IPS-18a (cell line): ENCODE data around the gene GAL3ST3.
"Not testable (repeated sequence)": the region's sequence is repeated elsewhere in the genome, so short reads cannot be mapped to it uniquely, and the experiment has no call there.

Source experiments
- H3K27ac ChIP-seq: one replicate; pipeline ENCODE4 v1.5.1; 2013; ENCODE audit warnings: low read length
- H3K27me3 ChIP-seq: one replicate; pipeline ENCODE4 v1.6.1; 2013; ENCODE audit warnings: mild to moderate bottlenecking, low read length; ENCODE audit not compliant: control insufficient read depth, insufficient read depth
- H3K36me3 ChIP-seq: one replicate; pipeline ENCODE4 v1.6.1; 2013; ENCODE audit warnings: low read depth, low read length; ENCODE audit not compliant: control insufficient read depth
- H3K4me1 ChIP-seq: one replicate; pipeline ENCODE4 v1.6.1; 2013; ENCODE audit warnings: low read depth, low read length; ENCODE audit not compliant: control insufficient read depth
- H3K4me3 ChIP-seq: one replicate; pipeline ENCODE4 v1.5.1; 2013; ENCODE audit warnings: low read length
- H3K9ac ChIP-seq: one replicate; pipeline ENCODE4 v1.6.1; 2013; ENCODE audit warnings: mild to moderate bottlenecking, low read length, moderate library complexity
- H3K9me3 ChIP-seq: one replicate; pipeline ENCODE4 v1.6.1; 2013; ENCODE audit warnings: low read depth, low read length; ENCODE audit not compliant: control insufficient read depth

Gene GAL3ST3

DNA sequence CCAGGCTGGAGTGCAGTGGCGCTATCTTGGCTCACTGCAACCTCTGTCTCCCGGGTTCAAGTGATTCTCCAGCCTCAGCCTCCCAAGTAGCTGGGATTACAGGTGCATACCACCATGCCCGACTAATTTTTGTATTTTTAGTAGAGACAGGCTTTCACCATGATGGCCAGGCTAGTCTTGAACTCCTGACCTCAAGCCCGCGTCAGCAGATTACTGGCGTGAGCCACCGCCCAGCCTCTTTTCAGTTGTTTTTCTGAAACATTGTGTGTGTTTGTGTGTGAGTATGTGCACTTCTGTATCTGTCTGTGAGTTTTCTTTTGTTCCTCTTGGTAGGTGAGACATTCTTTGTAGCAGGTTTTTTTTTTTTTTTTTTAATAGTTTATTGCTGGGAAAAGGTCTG is 30.0 kb upstream of the GAL3ST3 start:
- H3K27me3 ChIP-seq, H3K9ac ChIP-seq, H3K4me1 ChIP-seq, H3K9me3 ChIP-seq, H3K27ac ChIP-seq, H3K36me3 ChIP-seq, H3K4me3 ChIP-seq: not testable (repeated sequence)

DNA sequence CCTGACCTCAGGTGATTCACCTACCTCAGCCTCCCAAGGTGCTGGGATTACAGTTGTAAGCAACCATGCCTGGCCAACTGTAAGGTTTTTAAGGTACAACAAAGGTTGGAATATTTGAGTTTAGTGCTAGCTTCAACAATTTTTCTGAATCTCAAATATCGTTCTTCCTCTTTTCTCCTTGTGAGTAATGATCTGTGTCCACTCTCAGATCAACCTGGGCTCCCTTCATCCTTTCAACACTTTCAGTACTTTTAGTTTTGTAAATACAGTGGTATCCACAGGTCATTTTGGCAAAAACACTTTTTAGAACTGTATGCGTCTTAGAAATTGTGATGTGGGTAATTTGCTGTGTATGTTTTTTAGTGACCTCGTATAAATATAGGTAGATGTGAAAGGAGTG is 29.0 kb upstream of the GAL3ST3 start:
- H3K27me3 ChIP-seq = no peaks in the 10 kb centered on the region
- no peak overlapping the region for H3K27ac ChIP-seq
- no peak overlapping the region for H3K9ac ChIP-seq
- H3K4me1 ChIP-seq = no peaks in the 10 kb centered on the region
- H3K9me3 ChIP-seq = no peaks in the 10 kb centered on the region
- no peak overlapping the region for H3K4me3 ChIP-seq
- H3K36me3 ChIP-seq = no peaks in the 10 kb centered on the region

DNA sequence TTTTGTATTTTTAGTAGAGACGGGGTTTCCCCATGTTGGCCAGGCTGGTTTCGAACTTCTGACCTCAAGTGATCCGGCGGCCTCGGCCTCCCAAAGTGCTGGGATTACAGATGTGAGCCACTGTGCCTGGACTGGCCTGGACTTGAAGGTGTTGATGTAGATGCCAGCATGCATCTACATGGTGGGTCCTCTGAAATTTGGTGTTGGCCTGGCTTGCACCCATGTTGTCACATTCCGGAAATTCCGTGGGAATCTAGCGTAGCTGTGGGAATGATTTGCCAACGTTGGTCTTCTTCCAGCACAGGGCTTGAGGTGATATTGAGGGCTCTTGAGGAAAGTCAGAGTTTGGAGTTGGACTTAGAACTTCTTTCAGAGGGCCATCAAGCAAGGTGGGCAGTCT is 27.6 kb upstream of the GAL3ST3 start:
- Histone ChIP-seq H3K27me3 (no peaks in the 10 kb centered on the region), H3K4me3 (no peak overlapping the region), H3K9ac (no peak overlapping the region), H3K27ac (no peak overlapping the region), H3K4me1 (no peaks in the 10 kb centered on the region), H3K9me3 (no peaks in the 10 kb centered on the region), H3K36me3 (no peaks in the 10 kb centered on the region)

DNA sequence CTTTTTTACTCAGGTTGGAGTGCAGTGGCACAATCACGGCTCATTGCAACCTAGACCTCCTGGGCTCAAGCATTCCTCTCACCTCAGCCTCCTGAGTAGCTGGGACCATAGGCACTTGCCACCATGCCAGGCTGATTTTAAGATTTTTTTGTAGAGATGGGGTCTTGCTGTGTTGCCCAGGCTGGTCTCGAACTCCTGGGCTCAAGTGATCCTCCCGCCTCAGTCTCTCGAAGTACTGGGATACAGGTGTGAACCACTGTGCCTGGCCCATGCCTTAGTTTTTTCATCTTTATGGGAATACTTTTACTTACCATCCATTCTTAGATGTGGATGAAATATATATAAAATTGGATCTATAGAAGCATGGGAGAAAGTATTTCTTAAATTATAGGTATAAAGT is 26.3 kb upstream of the GAL3ST3 start:
- no peaks in the 10 kb centered on the region for H3K4me1 ChIP-seq
- no peaks in the 10 kb centered on the region for H3K9me3 ChIP-seq

DNA sequence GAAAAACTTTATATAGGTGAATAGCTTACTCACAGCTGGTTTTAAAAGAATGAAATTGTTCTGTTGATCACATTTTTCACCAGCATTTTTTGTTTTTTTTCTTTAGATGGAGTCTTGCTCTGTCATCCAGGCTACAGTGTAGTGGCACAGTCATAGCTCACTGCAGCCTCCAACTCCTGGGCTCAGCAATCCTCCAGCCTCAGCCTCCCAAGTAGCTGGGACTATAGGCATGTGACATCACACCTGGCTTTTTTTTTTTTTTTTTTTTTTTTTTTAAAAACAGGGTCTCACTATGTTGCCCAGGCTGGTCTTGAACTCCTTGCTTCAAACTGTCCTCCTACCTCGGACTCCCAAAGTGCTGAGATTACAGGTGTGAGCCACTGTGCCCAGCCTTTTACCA is 24.7 kb upstream of the GAL3ST3 start:
- peaks cover 5% of the 10 kb centered on the region for H3K36me3 ChIP-seq
- no peak overlapping the region for H3K4me3 ChIP-seq
- no peaks in the 10 kb centered on the region for H3K9me3 ChIP-seq
- no peak overlapping the region for H3K27ac ChIP-seq
- H3K4me1 ChIP-seq = peaks cover 4% of the 10 kb centered on the region
- H3K9ac ChIP-seq = no peak overlapping the region
- no peaks in the 10 kb centered on the region for H3K27me3 ChIP-seq

More for the DNA sequence above, 26.3 kb upstream of the GAL3ST3 start:
- Histone ChIP-seq H3K9ac (no peak overlapping the region), H3K4me3 (no peak overlapping the region), H3K27me3 (no peaks in the 10 kb centered on the region), H3K36me3 (no peaks in the 10 kb centered on the region), H3K27ac (no peak overlapping the region)

DNA sequence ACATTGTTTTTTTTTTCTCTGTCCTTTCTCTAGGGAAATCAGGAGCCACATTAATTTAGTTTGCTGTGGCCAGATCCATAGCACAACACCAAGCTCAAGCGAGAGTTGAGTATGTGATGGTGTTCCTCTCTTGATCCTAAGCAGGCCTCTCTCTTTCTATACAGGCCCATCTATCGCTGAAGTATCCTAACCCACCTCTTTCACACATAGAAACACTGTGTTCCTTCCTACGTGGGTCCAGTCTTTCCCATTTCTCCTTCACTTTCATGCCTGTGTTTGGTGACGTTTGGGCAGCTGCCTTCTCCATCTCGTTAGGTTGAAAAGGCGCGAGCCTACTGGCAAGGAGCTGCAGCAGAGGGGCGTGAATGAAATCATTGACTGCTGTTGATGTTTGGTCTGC is 23.6 kb upstream of the GAL3ST3 start:
- Histone ChIP-seq H3K4me3 (no peak overlapping the region), H3K36me3 (peaks cover 16% of the 10 kb centered on the region), H3K9me3 (no peaks in the 10 kb centered on the region), H3K9ac (no peak overlapping the region), H3K27ac (no peak overlapping the region), H3K4me1 (peaks cover 4% of the 10 kb centered on the region), H3K27me3 (no peaks in the 10 kb centered on the region)

DNA sequence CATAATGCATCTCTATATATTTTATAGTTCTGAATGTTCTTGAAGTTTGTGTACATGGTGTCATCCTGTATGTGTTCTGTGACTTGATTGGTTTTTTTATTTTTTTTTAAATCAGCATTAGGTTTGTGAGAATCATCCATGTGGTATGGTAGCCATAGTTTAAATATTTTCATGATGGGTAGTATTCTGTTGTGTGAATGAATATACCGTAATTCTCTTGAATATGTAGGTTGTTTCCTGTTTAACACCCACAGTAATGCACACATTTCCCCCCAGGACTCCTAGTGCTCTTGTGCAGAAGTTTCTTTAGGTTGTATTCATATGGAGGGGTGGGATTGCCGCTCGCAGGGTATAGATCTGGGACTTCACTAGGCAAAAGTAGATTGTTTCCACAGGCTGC is 23.1 kb upstream of the GAL3ST3 start:
- Histone ChIP-seq H3K27ac (no peak overlapping the region), H3K9me3 (no peaks in the 10 kb centered on the region), H3K4me3 (no peak overlapping the region), H3K27me3 (no peaks in the 10 kb centered on the region), H3K36me3 (peaks cover 20% of the 10 kb centered on the region), H3K9ac (no peak overlapping the region), H3K4me1 (peaks cover 4% of the 10 kb centered on the region)

DNA sequence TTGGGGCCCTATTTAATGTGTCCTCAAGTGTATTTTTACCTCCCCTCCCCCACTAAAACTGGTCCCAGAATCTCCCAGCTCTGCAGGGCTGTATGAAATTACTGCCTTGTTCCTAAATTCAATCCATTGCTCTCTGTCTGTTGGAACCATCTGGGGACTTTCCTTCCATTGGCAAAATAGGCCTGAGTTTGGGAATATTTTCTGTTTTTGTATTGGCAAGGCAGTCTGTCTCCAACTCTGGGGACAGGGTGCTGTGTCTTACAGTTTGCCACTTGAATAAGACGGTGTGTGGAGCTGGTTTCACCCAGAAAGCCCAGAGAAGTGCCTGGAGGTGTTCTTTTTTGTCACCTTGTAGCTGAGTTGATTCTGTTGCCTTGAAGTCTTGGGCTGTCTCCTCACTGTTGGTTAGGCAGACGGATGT is 22.4 kb upstream of the GAL3ST3 start:
- peaks cover 26% of the 10 kb centered on the region for H3K36me3 ChIP-seq

GRCh38 chr11:66070604-66071380 is 21.8 kb upstream of the GAL3ST3 start:
- Histone ChIP-seq H3K36me3 (peaks cover 30% of the 10 kb centered on the region), H3K4me1 (peaks cover 4% of the 10 kb centered on the region)

More for the DNA sequence above, 22.4 kb upstream of the GAL3ST3 start:
- peaks cover 4% of the 10 kb centered on the region for H3K4me1 ChIP-seq
- no peaks in the 10 kb centered on the region for H3K27me3 ChIP-seq
- H3K4me3 ChIP-seq = peak overlapping the region; percentile 55
- no peak overlapping the region for H3K27ac ChIP-seq
- H3K9ac ChIP-seq = peak overlapping the region; percentile 5
- H3K9me3 ChIP-seq = no peaks in the 10 kb centered on the region

DNA sequence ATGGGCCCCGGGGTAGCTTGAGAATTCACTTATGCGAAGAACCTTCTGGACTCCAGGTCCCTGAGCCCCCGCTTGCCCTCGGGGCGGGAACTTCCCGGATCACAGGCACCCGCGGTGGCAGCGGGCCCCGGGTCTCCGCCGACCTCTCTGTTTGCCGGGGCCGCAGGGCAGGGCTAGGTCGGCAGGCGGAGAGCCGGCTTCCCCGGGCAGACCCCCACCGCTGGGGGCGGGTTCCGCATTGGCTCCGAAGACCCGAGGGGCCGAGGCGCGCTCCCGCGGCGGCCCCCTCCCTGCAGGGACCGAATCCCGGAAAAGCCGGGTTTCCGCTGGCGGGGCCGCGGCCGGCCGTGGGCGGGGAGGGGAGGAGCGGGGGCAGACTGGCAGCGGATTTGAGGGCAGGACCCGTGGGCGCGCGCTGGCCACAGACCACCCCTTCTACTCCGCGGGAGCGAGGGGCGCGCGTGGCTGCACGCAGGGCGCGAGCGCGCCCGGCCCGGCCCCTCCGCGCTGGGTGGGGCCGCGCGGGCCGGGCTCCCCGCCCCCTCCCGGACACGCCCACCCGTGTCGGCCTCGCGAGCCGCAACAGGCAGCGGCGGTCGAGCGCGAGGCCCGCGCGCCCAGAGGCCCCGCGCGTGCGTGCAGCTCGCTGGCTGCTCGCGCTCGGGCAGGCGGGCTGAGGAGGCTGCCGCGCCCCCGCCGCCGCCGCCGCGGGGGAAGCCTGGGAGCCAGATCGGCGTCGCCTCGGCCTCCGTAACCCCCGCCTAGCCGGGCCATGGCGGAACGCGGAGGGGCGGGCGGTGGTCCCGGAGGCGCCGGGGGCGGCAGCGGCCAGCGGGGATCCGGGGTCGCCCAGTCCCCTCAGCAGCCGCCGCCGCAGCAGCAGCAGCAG is 21.0 kb upstream of the GAL3ST3 start, which contains the start of gene PACS1:
PACS1 (plus strand) TSS at position 558 of the 889 bp plus-strand sequence; CDS start at position 773, 215 bp downstream.
- no peak within 1 kb of the TSS for H3K27ac ChIP-seq

More at GRCh38 chr11:66070604-66071380, 21.8 kb upstream of the GAL3ST3 start:
- peak overlapping the region; percentile 55 for H3K4me3 ChIP-seq
- H3K27me3 ChIP-seq = no peaks in the 10 kb centered on the region
- peak overlapping the region; percentile 5 for H3K9ac ChIP-seq
- no peaks in the 10 kb centered on the region for H3K9me3 ChIP-seq
- no peak overlapping the region for H3K27ac ChIP-seq

GRCh38 chr11:66068923-66069714 is 20.2 kb upstream of the GAL3ST3 start:
- no peak overlapping the region for H3K9ac ChIP-seq
- H3K4me3 ChIP-seq = peak overlapping the region; percentile 43
- H3K27me3 ChIP-seq = no peaks in the 10 kb centered on the region
- H3K4me1 ChIP-seq = peaks cover 4% of the 10 kb centered on the region
- peaks cover 40% of the 10 kb centered on the region for H3K36me3 ChIP-seq
- H3K9me3 ChIP-seq = no peaks in the 10 kb centered on the region
- H3K27ac ChIP-seq = no peak overlapping the region

More for the DNA sequence above, 21.0 kb upstream of the GAL3ST3 start, which contains the start of gene PACS1:
- Histone ChIP-seq H3K27me3 (no peaks in the 10 kb centered on the region), H3K9ac (peak within 1 kb of the TSS; percentile 5), H3K4me3 (peak within 1 kb of the TSS; percentile 55), H3K36me3 (peaks cover 34% of the 10 kb centered on the region), H3K4me1 (peaks cover 4% of the 10 kb centered on the region), H3K9me3 (no peaks in the 10 kb centered on the region)
